Endothelial cell of umbilical vein (primary cell): ENCODE data around the gene JMJD6. TPM values are rescaled to one million over a fixed set of nuclear protein-coding genes. Genes with fewer than 3 reads are reported as not detected.

ENCODE experiments used
- BruUV-seq: library from RNA; stranded (reverse); fragments of 400-500 nt; replicated peaks from 2 replicates; lab custom pipeline; 2021; lab: Mats Ljungman, UMichigan
- CTCF ChIA-PET: fragments of 300-600, 350-600 bp; sonication (Branson Sonifier 250); formaldehyde crosslinking; loops from one replicate; lab custom pipeline; 2021; ENCODE audit warnings: antibody characterized with exemption, inconsistent platforms; lab: Charles Lee
- POLR2A ChIA-PET: fragments of 300-600, 350-600 bp; sonication (Branson Sonifier 250); formaldehyde crosslinking; loops from one replicate; lab custom pipeline; 2021; ENCODE audit warnings: antibody characterized with exemption, inconsistent platforms; lab: Charles Lee
- DNase-seq: peaks from one replicate; pipeline ENCODE4 v3.0.0-alpha.2; 2011; ENCODE audit warnings: low read depth, low spot score
- FAIRE-seq: peaks from 2 replicates; lab custom pipeline; 2011; peaks lifted over from hg19 to GRCh38; lab: Jason Lieb, UNC
- H2AFZ ChIP-seq: 2 replicates; pipeline ENCODE4 v1.6.0; 2012; ENCODE audit warnings: low read depth, low read length, control low read depth, inconsistent platforms
- H3K27ac ChIP-seq: 2 replicates; pipeline ENCODE4 v1.5.1; 2011; ENCODE audit warnings: low read depth, mild to moderate bottlenecking, control low read depth, low read length, moderate library complexity; ENCODE audit not compliant: insufficient read depth
- H3K27me3 ChIP-seq, 2 experiments: 2 replicates each; pipeline versions ENCODE4 v1.6.0 to v1.6.1; 2011; ENCODE audit warnings: low read length in 2 of 2, mixed read lengths in 1 of 2; ENCODE audit not compliant: control insufficient read depth in 2 of 2, insufficient read depth in 2 of 2
- H3K36me3 ChIP-seq, 2 experiments: 2 replicates in 1 of 2; 3 replicates in 1 of 2; pipeline ENCODE4 v1.5.1; 2011; ENCODE audit warnings: low read length in 2 of 2, mild to moderate bottlenecking in 1 of 2, moderate library complexity in 1 of 2; ENCODE audit not compliant: control insufficient read depth in 2 of 2, insufficient read depth in 2 of 2; ENCODE audit errors: extremely low read depth in 1 of 2
- H3K4me1 ChIP-seq: 3 replicates; pipeline ENCODE4 v1.5.1; 2011; ENCODE audit warnings: mild to moderate bottlenecking, low read length; ENCODE audit not compliant: control insufficient read depth, insufficient read depth; ENCODE audit errors: extremely low read depth
- H3K4me2 ChIP-seq: 2 replicates; pipeline ENCODE4 v1.6.1; 2011; ENCODE audit warnings: low read length, control low read depth, mixed read lengths; ENCODE audit not compliant: insufficient read depth
- H3K4me3 ChIP-seq, 3 experiments: fragments of 200-600 bp in 1 of 3; sonication (generic), shearing (Covaris generic) in 1 of 3; replicated peaks in 1 of 3; 2 replicates each; pipeline ENCODE4 v1.5.1; 2011 to 2016; ENCODE audit warnings: control low read depth in 3 of 3, low read length in 3 of 3, mild to moderate bottlenecking in 2 of 3, inconsistent platforms in 1 of 3, low read depth in 1 of 3, moderate library complexity in 1 of 3; ENCODE audit not compliant: insufficient read depth in 1 of 3
- H3K79me2 ChIP-seq: 2 replicates; pipeline ENCODE4 v1.6.0; 2012; ENCODE audit warnings: low read length, inconsistent platforms; ENCODE audit not compliant: control insufficient read depth, insufficient read depth
- H3K9ac ChIP-seq: replicated peaks from 2 replicates; pipeline ENCODE3; 2011; ENCODE audit warnings: low read length, control low read depth; ENCODE audit not compliant: insufficient read depth; ENCODE audit errors: extremely low read depth
- H3K9me1 ChIP-seq: replicated peaks from 3 replicates; pipeline ENCODE4 v1.6.0; 2011; ENCODE audit warnings: mild to moderate bottlenecking, low read length; ENCODE audit not compliant: control insufficient read depth, insufficient read depth; ENCODE audit errors: extremely low read depth
- H3K9me3 ChIP-seq: replicated peaks from 2 replicates; pipeline ENCODE4 v1.5.1; 2012; ENCODE audit warnings: low read length, inconsistent platforms; ENCODE audit not compliant: control insufficient read depth, insufficient read depth
- H4K20me1 ChIP-seq: replicated peaks from 2 replicates; pipeline ENCODE3; 2011; ENCODE audit warnings: mild to moderate bottlenecking, low read length; ENCODE audit not compliant: control insufficient read depth, insufficient read depth; ENCODE audit errors: extremely low read depth
- EZH2 ChIP-seq: IDR thresholded peaks from 2 replicates; pipeline ENCODE4 v1.6.1; 2012; ENCODE audit warnings: borderline replicate concordance, low read depth, mild to moderate bottlenecking, moderate library complexity, low read length, inconsistent platforms; ENCODE audit not compliant: severe bottlenecking
- FOS ChIP-seq: IDR thresholded peaks from 2 replicates; pipeline ENCODE4 v1.6.1; 2011; ENCODE audit warnings: mild to moderate bottlenecking, low read length, moderate library complexity, borderline replicate concordance; ENCODE audit not compliant: insufficient read depth
- GATA2 ChIP-seq: IDR thresholded peaks from 2 replicates; pipeline ENCODE4 v1.7.0; 2011; ENCODE audit warnings: low read depth, mild to moderate bottlenecking, moderate library complexity, mixed read lengths, low read length; ENCODE audit not compliant: insufficient read length, insufficient read depth
- JUN ChIP-seq: IDR thresholded peaks from 2 replicates; pipeline ENCODE4 v1.6.1; 2011; ENCODE audit warnings: borderline replicate concordance, low read depth; ENCODE audit not compliant: insufficient read length, insufficient read depth
- MYC ChIP-seq: IDR thresholded peaks from one replicate; pipeline ENCODE4 v1.6.1; 2011; ENCODE audit warnings: mild to moderate bottlenecking, low read depth, low read length
- POLR2A ChIP-seq: IDR thresholded peaks from 2 replicates; pipeline ENCODE4 v1.6.1; 2012; ENCODE audit warnings: low read depth, mild to moderate bottlenecking, control low read depth, low read length
- POLR2AphosphoS5 ChIP-seq: IDR thresholded peaks from 2 replicates; pipeline ENCODE4 v1.6.1; 2012; ENCODE audit warnings: low read depth, mild to moderate bottlenecking, control low read depth, low read length, moderate library complexity; ENCODE audit not compliant: insufficient read depth
- dilution Hi-C: fragments of 300-500 bp; cut with MboI; formaldehyde crosslinking; loops from one replicate; pipeline ENCODE4 v1.15.0; 2019; ENCODE audit warnings: low sequenced_read_pairs; ENCODE audit not compliant: extremely low pct_ligation_motif_present
- intact Hi-C: fragments of 100-400 bp; cut with micrococcal nuclease; formaldehyde crosslinking; loops from one replicate; pipeline ENCODE4 v1.10.0; 2022
- polyA plus RNA-seq, 4 experiments: library from polyadenylated mRNA; depleted of rRNA in 3 of 4; stranded (reverse) in 3 of 4; unstranded in 1 of 4; fragments of >200 nt; gene quantifications; 2 replicates each; pipeline versions ENCODE4 v1.2.1 to v1.2.3, GENCODE V29; 2011 to 2012; ENCODE audit warnings: missing spikeins in 1 of 4
- total RNA-seq: library from RNA; stranded (reverse); gene quantifications from 2 replicates; pipeline ENCODE4 v1.2.3, GENCODE V29; 2021
- TF ChIP-seq, protein P1 (sequence below): IDR thresholded peaks from 2 replicates; pipeline ENCODE4 v1.6.1; 2011; ENCODE audit not compliant: insufficient read depth, insufficient read length
- TF ChIP-seq, protein P2 (sequence below), 2 donors: IDR thresholded peaks; 1 replicate in 1 of 2; 2 replicates in 1 of 2; pipeline ENCODE4 v1.5.1; 2011; ENCODE audit warnings: low read length in 2 of 2, mild to moderate bottlenecking in 2 of 2, moderate library complexity in 2 of 2, control low read depth in 1 of 2, inconsistent platforms in 1 of 2, low read depth in 1 of 2; ENCODE audit not compliant: insufficient read depth in 1 of 2; ENCODE audit errors: extremely low read depth in 1 of 2

Gene JMJD6
- total and polyA plus RNA-seq, 2 donors (not counting 3 experiments of a cell fraction or from before 2014, with no cell fraction given), result 19.8 to 36.6 TPM

DNA sequence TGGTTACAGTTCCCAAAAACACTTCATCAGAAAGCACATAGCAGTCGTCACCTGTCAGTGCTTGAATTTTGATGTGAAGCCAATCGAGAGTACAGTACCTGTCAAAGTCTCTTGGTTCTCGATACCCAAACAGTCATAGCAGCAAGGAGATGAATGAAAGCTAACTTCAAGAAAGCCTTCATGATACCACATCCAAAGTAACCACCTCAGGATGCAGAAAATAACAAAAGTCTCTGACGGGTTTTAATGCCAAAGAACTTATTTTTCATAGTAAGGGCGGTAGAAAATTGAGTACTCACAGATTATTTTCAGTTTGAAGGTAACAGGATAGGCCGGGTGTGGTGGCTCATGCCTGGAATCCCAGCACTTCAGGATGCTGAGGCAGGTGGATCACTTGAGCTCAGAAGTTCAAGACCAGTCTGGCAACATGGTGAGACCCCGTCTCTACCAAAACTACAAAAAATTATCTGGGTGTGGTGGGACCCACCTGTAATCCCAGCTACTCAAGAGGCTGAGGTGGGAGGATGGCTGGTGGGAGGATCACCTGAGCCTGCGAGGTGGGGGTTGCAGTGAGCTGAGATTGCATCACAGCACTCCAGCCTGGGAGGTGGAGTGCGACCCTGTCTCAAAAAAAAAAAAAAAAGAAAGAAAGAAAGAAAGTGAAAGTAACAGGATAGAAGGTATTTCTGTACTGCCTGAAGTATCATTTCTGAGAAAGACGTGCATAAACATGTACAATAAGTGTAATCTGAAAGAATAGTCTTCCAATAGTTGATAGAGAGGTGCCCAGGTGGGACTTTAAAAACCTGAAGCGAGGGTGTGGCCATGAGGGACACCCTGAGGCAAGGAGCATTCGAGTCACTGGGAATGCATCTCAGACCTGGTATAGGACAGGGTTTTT lies 26.9 kb upstream of the JMJD6 start:
- BruUV-seq, result no TSS peak
- no peak overlapping the region for H3K9ac ChIP-seq

More for the DNA sequence above, 26.9 kb upstream of the JMJD6 start:
- Histone ChIP-seq H3K9me3 (no peaks in the 10 kb centered on the region), H3K27ac (no peak overlapping the region), H3K4me1 (no peaks in the 10 kb centered on the region), H3K79me2 (no peaks in the 10 kb centered on the region), H3K4me3 (no peak overlapping the region), H3K27me3 (no peaks in the 10 kb centered on the region), H3K9me1 (no peaks in the 10 kb centered on the region), H3K36me3 (no peaks in the 10 kb centered on the region), H3K4me2 (no peak overlapping the region), H4K20me1 (no peaks in the 10 kb centered on the region), H2AFZ (no peak overlapping the region)
- POLR2A ChIA-PET, result no interaction called here
- DNase-seq (no peak), FAIRE-seq (no peak)
- dilution Hi-C loops, result no loop called here
- CTCF ChIA-PET, result interaction anchor here (0.6 kb wide), 1 partner anchor 14 kb away, joined by 3 read pairs; no protein-coding TSS in a partner anchor
- intact Hi-C loops, result no loop called here
- TF ChIP-seq FOS (no peak), EZH2 (no peak), JUN (no peak), POLR2A (no peak), GATA2 (no peak), POLR2AphosphoS5 (no peak), MYC (no peak)
- TF ChIP-seq, protein P1, sequence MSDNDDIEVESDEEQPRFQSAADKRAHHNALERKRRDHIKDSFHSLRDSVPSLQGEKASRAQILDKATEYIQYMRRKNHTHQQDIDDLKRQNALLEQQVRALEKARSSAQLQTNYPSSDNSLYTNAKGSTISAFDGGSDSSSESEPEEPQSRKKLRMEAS, result no peak
- TF ChIP-seq, protein P2, sequence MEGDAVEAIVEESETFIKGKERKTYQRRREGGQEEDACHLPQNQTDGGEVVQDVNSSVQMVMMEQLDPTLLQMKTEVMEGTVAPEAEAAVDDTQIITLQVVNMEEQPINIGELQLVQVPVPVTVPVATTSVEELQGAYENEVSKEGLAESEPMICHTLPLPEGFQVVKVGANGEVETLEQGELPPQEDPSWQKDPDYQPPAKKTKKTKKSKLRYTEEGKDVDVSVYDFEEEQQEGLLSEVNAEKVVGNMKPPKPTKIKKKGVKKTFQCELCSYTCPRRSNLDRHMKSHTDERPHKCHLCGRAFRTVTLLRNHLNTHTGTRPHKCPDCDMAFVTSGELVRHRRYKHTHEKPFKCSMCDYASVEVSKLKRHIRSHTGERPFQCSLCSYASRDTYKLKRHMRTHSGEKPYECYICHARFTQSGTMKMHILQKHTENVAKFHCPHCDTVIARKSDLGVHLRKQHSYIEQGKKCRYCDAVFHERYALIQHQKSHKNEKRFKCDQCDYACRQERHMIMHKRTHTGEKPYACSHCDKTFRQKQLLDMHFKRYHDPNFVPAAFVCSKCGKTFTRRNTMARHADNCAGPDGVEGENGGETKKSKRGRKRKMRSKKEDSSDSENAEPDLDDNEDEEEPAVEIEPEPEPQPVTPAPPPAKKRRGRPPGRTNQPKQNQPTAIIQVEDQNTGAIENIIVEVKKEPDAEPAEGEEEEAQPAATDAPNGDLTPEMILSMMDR (IDR thresholded peaks at IDR 0.05; ENCODE audit: extremely low read depth in 1 of 2, insufficient read depth in 1 of 2, low read depth in 1 of 2, low read length in 2 of 2), result no peak
